A673 (cell line): ENCODE results near the gene TMEM72.

ENCODE experiments used
- EZH2 ChIP-seq: fragments of 200-600 bp; sonication (generic); IDR thresholded peaks from 2 replicates; pipeline ENCODE4 v1.6.1; 2017; ENCODE audit warnings: borderline replicate concordance, low read depth, mild to moderate bottlenecking, mixed read lengths, antibody characterized with exemption, low read length; ENCODE audit not compliant: poor library complexity, severe bottlenecking
- TF ChIP-seq, protein P1 (sequence below): fragments of 300-800, 200-600 bp; sonication (generic); conservative IDR thresholded peaks from 2 replicates; pipeline ENCODE4 v1.5.1; 2017; ENCODE audit warnings: low read depth, mild to moderate bottlenecking, antibody characterized with exemption, low read length, moderate library complexity, mixed read lengths

- TF ChIP-seq, protein P1, sequence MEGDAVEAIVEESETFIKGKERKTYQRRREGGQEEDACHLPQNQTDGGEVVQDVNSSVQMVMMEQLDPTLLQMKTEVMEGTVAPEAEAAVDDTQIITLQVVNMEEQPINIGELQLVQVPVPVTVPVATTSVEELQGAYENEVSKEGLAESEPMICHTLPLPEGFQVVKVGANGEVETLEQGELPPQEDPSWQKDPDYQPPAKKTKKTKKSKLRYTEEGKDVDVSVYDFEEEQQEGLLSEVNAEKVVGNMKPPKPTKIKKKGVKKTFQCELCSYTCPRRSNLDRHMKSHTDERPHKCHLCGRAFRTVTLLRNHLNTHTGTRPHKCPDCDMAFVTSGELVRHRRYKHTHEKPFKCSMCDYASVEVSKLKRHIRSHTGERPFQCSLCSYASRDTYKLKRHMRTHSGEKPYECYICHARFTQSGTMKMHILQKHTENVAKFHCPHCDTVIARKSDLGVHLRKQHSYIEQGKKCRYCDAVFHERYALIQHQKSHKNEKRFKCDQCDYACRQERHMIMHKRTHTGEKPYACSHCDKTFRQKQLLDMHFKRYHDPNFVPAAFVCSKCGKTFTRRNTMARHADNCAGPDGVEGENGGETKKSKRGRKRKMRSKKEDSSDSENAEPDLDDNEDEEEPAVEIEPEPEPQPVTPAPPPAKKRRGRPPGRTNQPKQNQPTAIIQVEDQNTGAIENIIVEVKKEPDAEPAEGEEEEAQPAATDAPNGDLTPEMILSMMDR, result no peak
- TF ChIP-seq EZH2, result no peak
These were observed 45.9 kb downstream of the TMEM72 start for GRCh38 chr10:44956717-44957706.
